GM13976 (cell line): ENCODE data around the gene ZNF10.

Experiments
- DNase-seq: peaks from one replicate; pipeline ENCODE4 v3.0.0; 2012; ENCODE audit warnings: low spot score
- CTCF ChIP-seq: IDR thresholded peaks from 2 replicates; pipeline ENCODE4 v1.5.1; 2012; ENCODE audit warnings: borderline replicate concordance, mild to moderate bottlenecking; ENCODE audit not compliant: insufficient read depth; ENCODE audit errors: extremely low read depth, missing control alignments, control extremely low read depth
- in situ Hi-C: fragments of 300-500 bp; cut with MboI; formaldehyde crosslinking; loops from one replicate; pipeline ENCODE4 v1.12.0; 2022; ENCODE audit warnings: low sequenced_read_pairs, mixed read lengths, inconsistent platforms; ENCODE audit not compliant: unreplicated experiment

ZNF10 gene

GRCh38 chr12:133204264-133204603, 73.8 kb downstream of the ZNF10 start:
- TF ChIP-seq CTCF: no peak
- no peak for DNase-seq
- in situ Hi-C loops: no loop called here

DNA sequence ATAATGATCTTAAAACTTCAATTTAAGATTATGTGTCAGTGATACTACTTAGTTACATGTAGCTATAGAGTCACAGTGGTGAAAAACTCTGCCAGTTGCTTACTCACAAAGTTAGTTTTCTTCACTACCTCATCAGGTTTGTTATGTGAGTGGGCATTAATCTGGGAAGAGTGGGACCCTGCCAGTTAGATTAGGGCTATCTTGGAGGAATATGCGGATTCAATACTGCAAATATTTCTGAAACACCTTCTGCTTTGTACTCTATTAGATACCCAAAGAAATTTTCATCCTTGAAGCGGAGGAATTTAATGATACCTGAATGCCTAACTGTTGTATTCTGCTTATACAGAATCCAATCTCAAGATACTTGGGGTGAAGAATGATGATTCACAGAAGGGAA, 76.0 kb downstream of the ZNF10 start:
- in situ Hi-C loops: no loop called here
- no peak for DNase-seq

More for the DNA sequence above, 76.0 kb downstream of the ZNF10 start:
- no peak for TF ChIP-seq CTCF
